ENCODE results near the gene XIRP2.

GRCh38 chr2:166899676-166900075 is 11.4 kb downstream of the XIRP2 start:
- TF ChIP-seq, protein P1, sequence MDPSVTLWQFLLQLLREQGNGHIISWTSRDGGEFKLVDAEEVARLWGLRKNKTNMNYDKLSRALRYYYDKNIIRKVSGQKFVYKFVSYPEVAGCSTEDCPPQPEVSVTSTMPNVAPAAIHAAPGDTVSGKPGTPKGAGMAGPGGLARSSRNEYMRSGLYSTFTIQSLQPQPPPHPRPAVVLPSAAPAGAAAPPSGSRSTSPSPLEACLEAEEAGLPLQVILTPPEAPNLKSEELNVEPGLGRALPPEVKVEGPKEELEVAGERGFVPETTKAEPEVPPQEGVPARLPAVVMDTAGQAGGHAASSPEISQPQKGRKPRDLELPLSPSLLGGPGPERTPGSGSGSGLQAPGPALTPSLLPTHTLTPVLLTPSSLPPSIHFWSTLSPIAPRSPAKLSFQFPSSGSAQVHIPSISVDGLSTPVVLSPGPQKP (IDR thresholded peaks at IDR 0.05; ENCODE audit: low read depth, low read length), result no peak
- TF ChIP-seq, protein P2, sequence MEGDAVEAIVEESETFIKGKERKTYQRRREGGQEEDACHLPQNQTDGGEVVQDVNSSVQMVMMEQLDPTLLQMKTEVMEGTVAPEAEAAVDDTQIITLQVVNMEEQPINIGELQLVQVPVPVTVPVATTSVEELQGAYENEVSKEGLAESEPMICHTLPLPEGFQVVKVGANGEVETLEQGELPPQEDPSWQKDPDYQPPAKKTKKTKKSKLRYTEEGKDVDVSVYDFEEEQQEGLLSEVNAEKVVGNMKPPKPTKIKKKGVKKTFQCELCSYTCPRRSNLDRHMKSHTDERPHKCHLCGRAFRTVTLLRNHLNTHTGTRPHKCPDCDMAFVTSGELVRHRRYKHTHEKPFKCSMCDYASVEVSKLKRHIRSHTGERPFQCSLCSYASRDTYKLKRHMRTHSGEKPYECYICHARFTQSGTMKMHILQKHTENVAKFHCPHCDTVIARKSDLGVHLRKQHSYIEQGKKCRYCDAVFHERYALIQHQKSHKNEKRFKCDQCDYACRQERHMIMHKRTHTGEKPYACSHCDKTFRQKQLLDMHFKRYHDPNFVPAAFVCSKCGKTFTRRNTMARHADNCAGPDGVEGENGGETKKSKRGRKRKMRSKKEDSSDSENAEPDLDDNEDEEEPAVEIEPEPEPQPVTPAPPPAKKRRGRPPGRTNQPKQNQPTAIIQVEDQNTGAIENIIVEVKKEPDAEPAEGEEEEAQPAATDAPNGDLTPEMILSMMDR (IDR thresholded peaks at IDR 0.05), result no peak
- TF ChIP-seq ZSCAN20 (CRISPR knock-in tag; IDR thresholded peaks at IDR 0.05) (no peak), HOXA7 (CRISPR knock-in tag; IDR thresholded peaks at IDR 0.05) (no peak), CBX8 (IDR thresholded peaks at IDR 0.05) (no peak), KDM5A (IDR thresholded peaks at IDR 0.05) (no peak), NR3C1 (IDR thresholded peaks at IDR 0.05) (no peak), RNF2 (IDR thresholded peaks at IDR 0.05; ENCODE audit: borderline replicate concordance, low read depth) (no peak), MAFK (IDR thresholded peaks at IDR 0.05; ENCODE audit: partially characterized antibody) (no peak)
- TF ChIP-seq, protein P3, sequence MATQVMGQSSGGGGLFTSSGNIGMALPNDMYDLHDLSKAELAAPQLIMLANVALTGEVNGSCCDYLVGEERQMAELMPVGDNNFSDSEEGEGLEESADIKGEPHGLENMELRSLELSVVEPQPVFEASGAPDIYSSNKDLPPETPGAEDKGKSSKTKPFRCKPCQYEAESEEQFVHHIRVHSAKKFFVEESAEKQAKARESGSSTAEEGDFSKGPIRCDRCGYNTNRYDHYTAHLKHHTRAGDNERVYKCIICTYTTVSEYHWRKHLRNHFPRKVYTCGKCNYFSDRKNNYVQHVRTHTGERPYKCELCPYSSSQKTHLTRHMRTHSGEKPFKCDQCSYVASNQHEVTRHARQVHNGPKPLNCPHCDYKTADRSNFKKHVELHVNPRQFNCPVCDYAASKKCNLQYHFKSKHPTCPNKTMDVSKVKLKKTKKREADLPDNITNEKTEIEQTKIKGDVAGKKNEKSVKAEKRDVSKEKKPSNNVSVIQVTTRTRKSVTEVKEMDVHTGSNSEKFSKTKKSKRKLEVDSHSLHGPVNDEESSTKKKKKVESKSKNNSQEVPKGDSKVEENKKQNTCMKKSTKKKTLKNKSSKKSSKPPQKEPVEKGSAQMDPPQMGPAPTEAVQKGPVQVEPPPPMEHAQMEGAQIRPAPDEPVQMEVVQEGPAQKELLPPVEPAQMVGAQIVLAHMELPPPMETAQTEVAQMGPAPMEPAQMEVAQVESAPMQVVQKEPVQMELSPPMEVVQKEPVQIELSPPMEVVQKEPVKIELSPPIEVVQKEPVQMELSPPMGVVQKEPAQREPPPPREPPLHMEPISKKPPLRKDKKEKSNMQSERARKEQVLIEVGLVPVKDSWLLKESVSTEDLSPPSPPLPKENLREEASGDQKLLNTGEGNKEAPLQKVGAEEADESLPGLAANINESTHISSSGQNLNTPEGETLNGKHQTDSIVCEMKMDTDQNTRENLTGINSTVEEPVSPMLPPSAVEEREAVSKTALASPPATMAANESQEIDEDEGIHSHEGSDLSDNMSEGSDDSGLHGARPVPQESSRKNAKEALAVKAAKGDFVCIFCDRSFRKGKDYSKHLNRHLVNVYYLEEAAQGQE (IDR thresholded peaks at IDR 0.05), result no peak
